ENCODE measurements around the gene PNPLA1. TPM values are rescaled to one million over a fixed set of nuclear protein-coding genes. Genes with fewer than 3 reads are reported as not detected.
"Not testable (repeated sequence)": the region's sequence is repeated elsewhere in the genome, so short reads cannot be mapped to it uniquely, and the experiment has no call there.

PNPLA1 gene
- polyA plus RNA-seq, 1 donor, result 0.27 TPM

DNA sequence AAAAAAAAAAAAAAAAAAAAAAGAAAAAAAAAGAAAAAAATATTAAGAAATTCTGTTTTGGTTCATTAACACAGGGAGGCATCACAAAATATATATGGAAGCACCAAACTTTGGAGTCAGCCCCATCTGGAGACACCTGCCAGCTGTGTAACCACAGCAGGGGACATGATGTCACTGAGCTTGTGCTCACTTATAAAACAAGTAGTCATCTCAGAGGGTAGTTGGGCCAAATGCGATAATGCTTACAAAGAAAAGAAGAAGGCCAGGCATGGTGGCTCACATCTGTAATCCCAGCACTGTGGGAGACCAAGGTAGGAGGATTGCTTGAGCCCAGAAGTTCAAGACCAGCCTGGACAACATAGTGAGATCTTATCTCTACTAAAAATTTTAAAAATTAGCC lies 68.0 kb downstream of the PNPLA1 start:
- no peak for DNase-seq

DNA sequence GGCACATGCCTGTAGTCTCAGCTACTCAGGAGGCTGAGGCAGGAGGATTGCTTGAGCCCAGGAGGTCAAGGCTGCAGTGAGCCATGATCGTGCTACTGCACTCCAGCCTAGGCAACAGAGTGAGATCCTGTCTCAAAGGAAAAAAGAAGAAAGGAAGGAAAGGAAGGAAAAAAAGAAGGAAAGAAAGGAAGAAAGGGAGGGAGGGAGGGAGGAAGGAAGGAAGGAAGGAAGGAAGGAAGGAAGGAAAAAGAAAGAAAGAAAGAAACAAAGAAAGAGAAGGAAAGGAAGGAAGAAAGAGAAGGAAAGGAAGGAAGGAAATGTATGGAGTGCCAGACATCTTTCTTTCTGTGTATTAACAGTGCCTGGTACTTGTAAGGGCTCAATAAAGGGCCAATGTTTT lies 68.4 kb downstream of the PNPLA1 start:
- DNase-seq, result not testable (repeated sequence)

DNA sequence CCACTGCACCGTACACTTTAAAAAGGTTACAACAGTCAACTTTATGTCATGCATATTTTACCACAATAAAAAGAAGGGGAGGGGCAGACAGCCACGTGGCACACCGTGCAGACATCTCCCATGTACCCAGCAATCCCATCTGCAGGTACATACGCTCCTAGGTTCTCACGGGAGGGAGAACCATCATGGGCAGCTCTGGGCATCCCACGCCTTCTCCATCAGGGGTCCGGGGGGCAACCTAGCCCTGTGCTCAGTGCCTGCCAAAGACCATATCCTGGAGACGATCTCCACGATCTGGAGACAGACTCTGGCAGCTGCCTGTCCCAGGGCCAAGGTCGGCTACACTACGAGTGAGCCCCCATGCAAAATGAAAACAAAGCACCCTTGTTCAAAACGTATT lies 69.3 kb downstream of the PNPLA1 start:
- DNase-seq, result no peak

DNA sequence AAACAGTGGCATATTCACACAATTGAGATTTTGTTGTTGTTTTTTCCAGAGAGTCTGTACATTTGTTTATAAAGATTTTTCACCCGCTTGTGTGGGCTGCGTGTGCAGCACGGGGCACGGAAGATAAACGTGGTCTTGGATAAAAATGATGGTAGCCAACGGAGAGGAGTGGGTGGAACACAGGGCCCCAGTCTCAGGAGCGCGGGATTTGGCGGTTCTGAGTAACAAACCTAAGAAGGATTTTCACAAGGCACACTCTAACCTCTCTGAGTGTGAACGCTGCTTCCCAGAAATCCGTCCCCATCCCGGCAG lies 70.4 kb downstream of the PNPLA1 start:
- no peak for DNase-seq

DNA sequence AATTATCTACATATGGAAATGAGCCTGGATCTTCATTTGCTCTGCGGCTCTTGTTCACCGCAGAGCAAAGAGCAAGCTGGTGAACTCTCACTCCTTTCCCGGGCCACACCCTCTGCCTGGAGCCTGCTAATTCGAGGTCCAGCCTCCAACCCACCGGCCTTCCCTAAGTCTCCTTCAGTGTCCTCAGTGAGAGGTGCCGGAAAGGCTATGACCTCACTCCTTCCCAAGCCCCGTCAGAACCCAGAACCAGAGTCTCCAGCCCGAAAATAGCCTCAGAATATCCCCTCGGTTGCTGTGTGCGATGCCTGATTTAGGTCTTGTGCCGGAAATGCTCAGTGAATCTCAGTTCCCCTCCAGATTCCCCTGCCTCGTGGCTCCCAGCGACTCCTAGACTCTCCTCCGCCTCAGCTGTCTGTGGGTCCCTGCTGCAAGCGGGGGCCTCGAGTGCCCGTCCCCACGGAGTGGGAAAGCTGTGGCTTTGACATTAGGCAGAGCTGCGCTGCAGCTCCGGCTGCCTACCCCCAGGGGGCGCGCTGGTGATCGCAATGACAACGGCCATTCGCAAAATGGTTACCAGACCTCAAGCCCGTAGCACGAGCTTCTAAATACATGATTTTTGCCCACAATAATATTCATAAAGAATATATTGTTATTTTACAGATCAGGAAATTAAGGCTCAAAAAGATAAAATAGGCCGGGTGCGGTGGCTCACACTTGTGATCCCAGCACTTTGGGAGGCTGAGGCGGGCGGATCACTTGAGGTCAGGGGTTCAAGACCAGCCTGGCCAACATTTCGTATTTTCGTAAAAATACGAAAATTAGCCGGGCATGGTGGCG lies 71.0 kb downstream of the PNPLA1 start:
- DNase-seq, result peak; percentile 40

DNA sequence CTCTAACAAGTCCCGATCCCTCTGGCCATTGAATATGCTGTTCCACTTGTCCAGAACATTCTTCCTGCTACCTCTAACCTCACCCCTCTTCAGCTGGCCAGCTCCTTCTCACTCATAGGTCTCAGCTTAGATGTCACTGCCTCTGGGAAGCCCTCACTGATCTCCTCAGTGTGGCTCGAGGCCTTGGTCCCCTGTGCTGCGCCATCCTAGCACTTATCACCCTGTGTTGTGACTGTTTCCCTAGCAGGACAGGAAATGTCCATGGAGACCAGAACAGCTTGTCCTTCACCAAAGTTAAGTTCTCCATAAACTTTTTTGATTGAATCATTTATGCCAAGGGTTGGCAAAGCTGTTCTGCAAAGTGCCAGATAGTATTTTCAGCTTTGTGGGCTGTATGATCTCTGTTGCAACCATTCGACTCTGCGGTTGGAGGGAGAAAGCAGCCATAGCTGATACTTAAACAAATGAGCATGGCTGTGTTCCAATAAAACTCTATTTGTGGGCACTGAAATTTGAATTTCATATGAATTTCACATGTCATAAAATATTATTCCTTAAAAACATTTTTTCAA lies 73.3 kb downstream of the PNPLA1 start:
- DNase-seq, result no peak

DNA sequence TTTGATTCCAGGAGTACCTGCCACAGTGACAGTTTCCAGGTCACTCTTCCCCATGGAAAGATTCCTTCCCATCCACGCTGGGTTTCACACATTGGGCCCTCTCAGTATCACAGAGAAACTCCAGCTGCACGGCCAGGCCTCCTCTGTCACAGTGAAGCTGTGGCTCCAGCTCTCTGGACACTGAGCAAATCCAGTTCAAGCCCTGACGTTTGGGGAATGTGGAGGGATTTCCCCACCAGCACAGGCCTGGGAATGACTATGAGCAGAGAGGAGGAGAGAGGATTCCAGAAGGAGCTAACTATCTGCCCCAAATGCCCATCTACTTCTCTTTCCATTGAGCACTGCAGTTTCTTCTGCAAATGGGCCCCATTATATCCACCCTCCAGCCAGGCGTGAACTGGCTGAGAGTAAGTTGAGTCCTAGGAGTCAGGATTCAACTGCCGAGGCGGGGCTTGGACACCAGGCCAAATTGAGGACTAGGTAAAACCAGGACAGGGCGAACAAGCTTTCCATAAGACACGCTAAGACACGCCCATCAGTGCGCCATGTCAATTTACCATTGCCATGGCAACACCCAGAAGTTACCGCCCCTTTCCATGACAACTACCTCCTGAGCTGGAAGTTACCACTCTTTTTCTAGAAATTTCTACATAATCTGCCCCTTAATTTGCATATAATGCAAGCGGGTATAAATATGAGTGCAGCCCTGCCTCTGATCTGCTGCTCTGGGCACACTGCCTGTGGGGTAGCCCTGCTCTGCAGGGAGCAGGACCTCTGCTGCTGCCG lies 76.0 kb downstream of the PNPLA1 start:
- DNase-seq, result no peak

DNA sequence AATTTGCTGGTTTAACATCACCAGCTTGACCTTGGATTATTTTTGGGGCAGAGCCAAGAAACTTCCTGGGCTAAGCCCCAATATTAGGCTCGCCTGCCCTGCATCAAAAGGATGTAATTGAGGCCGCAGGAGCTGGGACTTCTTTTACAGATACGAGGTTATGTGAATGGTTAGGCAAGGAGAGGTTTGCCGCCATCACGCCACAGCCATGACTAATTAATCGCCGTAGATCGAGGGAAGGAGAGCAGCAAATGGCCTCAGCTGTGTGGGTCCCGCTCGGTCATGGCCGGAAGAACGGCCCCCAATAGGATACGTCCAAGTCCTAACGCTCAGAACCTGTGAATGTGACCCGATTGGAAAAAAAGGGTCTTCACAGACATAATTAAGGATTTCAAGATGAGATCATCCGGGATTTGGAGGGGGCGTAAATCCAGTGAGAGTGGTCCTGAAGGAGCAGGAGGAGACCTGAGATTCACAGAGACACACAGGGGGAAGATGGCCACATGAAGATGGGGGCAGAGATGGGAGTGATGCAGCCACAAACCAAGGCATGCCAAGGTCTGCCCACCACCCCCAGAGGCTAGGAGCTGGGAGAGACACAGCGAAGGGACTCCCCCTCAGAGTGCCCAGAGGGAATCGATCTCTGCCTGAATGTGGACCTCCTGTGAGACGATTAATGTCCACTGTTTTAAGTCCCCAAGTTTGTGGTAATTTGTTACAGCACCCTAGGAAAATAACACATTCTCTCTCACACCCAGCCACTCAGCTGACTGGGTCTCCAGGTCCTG lies 76.8 kb downstream of the PNPLA1 start:
- DNase-seq, result no peak

DNA sequence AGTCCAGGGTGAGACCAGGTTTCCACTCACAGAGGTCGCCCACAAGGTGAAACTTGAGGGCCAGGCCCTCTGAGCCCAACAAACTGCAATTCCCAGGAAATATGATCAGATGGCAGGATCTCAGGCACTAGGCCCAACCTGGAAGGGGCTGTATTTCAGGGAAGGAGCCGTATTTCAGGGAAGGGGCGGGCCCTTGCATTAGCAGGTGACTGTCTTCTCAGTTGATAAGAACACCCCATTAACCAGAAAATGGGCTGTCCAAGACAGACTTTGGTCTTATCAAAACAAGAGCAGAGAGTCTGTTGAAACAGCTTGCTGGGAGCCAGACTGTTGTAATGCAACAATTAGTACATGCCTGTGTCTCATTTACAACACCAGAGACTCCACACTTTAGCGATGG lies 77.8 kb downstream of the PNPLA1 start:
- no peak for DNase-seq

DNA sequence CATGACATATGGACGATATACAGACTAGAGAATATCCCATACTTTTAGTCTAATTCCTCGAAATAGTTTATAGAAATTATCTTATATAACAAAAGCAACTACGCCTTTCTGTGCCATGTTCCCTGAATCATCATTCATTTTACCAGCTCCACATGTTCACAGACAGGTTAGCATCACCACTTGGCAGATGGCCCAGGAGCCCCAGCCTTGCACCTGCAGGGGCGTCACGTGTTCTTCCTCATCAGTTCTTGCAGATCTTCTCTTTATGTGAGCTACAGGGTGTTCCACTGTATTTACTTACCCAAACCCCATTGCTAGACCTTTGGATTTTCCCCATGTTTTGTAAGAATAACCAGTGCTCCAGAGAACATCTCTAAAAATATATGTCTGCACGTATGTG lies 79.4 kb downstream of the PNPLA1 start:
- DNase-seq, result no peak

DNA sequence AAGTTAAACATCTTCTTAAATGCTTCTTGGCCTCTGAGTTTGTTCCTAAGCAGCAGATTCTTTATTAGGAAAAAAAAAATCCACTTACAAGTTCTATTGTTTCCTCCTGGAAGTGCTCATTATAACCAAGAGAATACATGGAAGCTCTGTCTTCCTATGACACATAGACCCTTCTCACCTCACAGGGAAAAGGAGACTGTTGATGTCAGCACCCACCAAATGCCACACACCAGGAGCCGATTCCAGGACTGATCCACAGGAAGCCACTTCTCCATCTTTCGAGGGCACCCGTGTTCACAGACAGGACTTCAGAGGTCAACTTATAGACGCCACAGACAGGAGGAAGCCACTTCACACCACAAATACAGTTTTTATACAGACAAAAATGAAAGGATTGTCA lies 80.2 kb downstream of the PNPLA1 start:
- DNase-seq, result no peak

DNA sequence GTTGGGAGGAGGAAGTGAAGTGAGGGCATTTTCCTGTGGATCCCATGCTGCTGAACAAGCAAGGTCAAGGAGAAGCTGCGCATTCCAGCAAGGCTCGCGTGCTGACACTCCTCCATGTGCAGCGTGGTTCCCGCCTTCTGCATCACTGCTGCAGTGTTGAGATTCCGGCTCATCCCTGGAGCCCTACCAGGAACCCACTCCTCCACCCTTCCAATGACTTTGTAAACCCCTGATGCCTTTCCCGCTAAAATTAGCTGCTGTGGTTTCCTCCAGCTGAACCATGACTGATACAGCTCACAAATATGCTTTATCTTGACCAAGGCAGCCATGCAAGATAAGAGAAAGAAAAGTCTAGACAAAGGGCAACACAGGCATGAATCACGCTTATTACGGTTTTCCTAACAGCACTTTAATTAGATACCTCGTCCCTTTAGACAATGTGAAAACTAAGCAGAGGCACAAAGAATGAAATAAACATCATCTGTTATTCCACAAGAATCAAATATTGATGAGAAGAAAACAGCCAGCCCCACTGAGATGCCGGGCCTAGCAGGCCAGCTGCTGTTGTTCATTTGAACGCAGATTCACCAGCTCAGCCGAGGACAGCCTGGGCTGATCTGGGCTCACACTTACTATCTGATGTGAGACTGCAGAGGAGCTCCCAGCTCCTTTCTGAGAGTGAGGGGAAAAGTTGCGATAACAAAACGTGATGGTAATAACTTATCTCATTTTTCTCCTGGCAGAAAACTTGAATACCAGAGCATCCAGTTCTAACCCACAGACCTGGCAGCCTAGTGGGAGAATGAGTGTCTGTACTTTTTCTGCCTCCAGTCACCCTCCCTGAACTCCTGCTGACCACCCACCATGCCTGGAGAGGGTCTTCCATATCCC lies 81.1 kb downstream of the PNPLA1 start:
- DNase-seq, result no peak

DNA sequence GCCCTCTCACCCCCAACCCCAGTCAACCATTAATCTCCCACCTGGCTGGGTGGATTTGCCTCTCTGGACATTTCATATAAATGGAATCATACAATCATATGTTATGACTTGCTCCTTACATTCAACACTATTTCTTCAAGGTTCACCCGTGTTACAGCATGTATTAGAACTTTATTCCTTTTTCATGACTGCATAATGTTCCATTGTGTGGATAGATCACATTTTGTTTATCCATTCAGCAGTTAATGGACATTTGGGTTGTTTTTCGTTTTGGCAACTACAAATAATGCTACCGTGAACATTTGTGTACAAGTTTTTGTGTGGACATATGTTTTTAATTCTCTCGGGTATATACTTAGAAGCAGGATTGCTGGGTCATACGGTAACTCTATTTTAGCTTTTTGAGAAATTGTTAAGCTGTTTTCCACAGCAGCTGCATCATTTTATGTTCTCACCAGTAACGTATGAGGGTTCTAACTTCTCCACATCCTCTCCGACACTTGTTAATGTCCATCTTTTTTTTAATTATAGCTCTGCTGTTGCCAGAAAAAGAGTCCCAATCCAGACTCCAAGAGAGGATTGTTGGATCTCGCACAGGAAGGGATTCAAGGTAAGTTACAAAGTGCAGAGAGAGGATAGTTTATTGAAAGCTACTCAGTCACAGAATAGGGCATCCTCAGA lies 82.8 kb downstream of the PNPLA1 start:
- DNase-seq, result no peak

DNA sequence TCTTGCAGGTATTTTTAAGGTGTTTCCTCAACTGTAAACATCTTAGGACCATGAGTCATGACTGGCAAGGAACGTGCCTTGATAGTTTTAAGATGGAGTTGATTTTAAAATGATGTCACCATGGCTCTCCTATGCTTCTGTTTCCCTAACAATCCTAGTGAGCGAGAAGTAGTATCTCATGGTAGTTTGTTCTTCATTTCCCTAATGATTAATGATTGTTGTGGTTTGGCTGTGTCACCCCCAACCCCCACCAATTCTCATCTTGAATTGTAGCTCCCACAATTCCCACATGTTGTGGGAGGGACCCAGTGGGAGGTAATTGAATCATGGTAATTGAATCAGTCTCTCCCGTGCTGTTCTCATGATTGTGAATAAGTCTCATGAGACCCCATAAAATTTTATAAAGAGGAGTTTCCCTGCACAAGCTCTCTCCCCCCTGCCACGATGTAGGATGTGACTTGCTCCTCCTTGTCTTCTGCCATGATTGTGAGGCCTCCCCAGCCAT lies 83.6 kb downstream of the PNPLA1 start:
- DNase-seq, result no peak

DNA sequence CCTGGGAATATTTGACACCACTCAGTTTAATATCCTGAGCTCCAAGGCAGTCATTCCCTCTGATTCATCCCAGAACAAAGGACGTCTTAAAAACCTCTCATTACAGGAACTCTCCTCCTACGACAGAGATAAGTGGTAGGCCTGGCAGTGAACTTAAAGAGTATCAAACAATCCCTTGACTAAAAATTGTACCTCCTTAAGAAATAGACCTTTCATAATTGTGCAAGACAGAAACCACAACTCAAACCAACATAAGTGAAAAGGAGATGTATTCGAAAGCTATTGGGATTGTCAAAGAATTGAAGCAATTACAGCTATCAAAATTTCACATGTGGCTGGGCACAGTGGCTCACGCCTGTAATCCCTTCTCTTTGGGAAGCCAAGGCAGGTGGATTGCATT lies 86.0 kb downstream of the PNPLA1 start:
- no peak for DNase-seq

DNA sequence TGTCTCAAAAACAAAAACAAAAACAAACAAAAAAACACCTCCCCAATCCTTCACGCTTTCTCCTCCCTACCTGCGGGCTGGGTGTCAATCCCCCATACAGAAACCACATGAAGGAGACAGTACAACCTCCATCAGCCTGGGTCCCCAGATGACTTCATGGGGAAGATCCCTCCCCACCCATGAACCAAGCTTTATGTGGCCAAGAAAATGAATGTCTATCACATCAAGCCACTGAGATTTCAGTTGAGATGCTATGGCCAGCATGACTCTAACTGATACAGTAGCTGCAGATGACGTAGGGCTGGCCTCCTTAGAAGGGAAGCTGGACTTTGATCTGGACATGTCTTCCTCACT lies 88.0 kb downstream of the PNPLA1 start:
- DNase-seq, result no peak

Other genes with a start within 250 kb of the PNPLA1 start
- gene SLC26A8, start 245.4 kb upstream of the PNPLA1 start, polyA plus RNA-seq (ENCODE audit: insufficient read length), result 0.17 TPM
- 30.2 TPM for gene MAPK14, start 242.3 kb upstream of the PNPLA1 start, polyA plus RNA-seq (ENCODE audit: insufficient read length)
- gene MAPK13, start 139.5 kb upstream of the PNPLA1 start, polyA plus RNA-seq (ENCODE audit: insufficient read length), result 6.8 TPM
- gene BRPF3, start 73.3 kb upstream of the PNPLA1 start, polyA plus RNA-seq (ENCODE audit: insufficient read length), result 26.9 TPM
- 0.28 TPM for gene BNIP5, start 66.8 kb downstream of the PNPLA1 start, polyA plus RNA-seq (ENCODE audit: insufficient read length)
- not detected for gene ETV7, start 117.6 kb downstream of the PNPLA1 start, polyA plus RNA-seq (ENCODE audit: insufficient read length)
- not detected for gene PXT1, start 172.8 kb downstream of the PNPLA1 start, polyA plus RNA-seq (ENCODE audit: insufficient read length)
- gene KCTD20, start 172.9 kb downstream of the PNPLA1 start, polyA plus RNA-seq (ENCODE audit: insufficient read length), result 38.9 TPM